H1 (cell line): Measurements from ENCODE around the gene ACAP2.

Source experiments
- CTCF ChIP-seq, 3 experiments: IDR thresholded peaks; 1 replicate in 2 of 3; 2 replicates in 1 of 3; pipeline versions ENCODE4 v1.5.1 to v1.6.1; 2011; ENCODE audit warnings: low read length in 3 of 3, mild to moderate bottlenecking in 3 of 3, inconsistent platforms in 2 of 3, low read depth in 1 of 3, moderate library complexity in 1 of 3; ENCODE audit not compliant: insufficient read depth in 1 of 3; ENCODE audit errors: control extremely low read depth in 1 of 3
- EP300 ChIP-seq, 2 experiments: IDR thresholded peaks; 1 replicate in 1 of 2; 2 replicates in 1 of 2; pipeline ENCODE4 v1.6.1; 2011 to 2012; ENCODE audit warnings: low read depth in 2 of 2, low read length in 2 of 2, mild to moderate bottlenecking in 2 of 2, borderline replicate concordance in 1 of 2, inconsistent platforms in 1 of 2, moderate library complexity in 1 of 2
- POLR2A ChIP-seq, 2 experiments: IDR thresholded peaks; 1 replicate in 1 of 2; 2 replicates in 1 of 2; pipeline ENCODE4 v1.6.1; 2011; ENCODE audit warnings: low read depth in 2 of 2, low read length in 2 of 2, mild to moderate bottlenecking in 2 of 2; ENCODE audit errors: control extremely low read depth in 1 of 2
- YY1 ChIP-seq: IDR thresholded peaks from 2 replicates; pipeline ENCODE4 v1.6.1; 2011; ENCODE audit warnings: low read depth, mild to moderate bottlenecking, low read length
- ZNF274 ChIP-seq: IDR thresholded peaks from 2 replicates; pipeline ENCODE4 v1.7.0; 2012; ENCODE audit warnings: low read length, borderline replicate concordance; ENCODE audit errors: extremely low read depth

- TF ChIP-seq YY1 (no peak), CTCF (IDR thresholded peaks at IDR 0.05; ENCODE audit: control extremely low read depth in 1 of 3, insufficient read depth in 1 of 3, low read depth in 1 of 3, low read length in 3 of 3) (no peak), ZNF274 (no peak), POLR2A (IDR thresholded peaks at IDR 0.05; ENCODE audit: control extremely low read depth in 1 of 2, low read depth in 2 of 2, low read length in 2 of 2) (0 out of 3 replicates have a peak, but pooled peaks of 1 of the 2 experiments have one; percentile 7), EP300 (IDR thresholded peaks at IDR 0.05; ENCODE audit: borderline replicate concordance in 1 of 2, low read depth in 2 of 2, low read length in 2 of 2) (no peak)
Observed at GRCh38 chr3:195258449-195259153, 184.2 kb downstream of the ACAP2 start.
